ENCODE data around the gene RPLP1. TPM values are rescaled to one million over a fixed set of nuclear protein-coding genes. Genes with fewer than 3 reads are reported as not detected.

RPLP1 gene
- total and polyA plus RNA-seq, 9 of the 15 experiments (the other 6 are each of a cell fraction or from before 2014, with no cell fraction given) = 76.3 to 3,053 (median 847) TPM

DNA sequence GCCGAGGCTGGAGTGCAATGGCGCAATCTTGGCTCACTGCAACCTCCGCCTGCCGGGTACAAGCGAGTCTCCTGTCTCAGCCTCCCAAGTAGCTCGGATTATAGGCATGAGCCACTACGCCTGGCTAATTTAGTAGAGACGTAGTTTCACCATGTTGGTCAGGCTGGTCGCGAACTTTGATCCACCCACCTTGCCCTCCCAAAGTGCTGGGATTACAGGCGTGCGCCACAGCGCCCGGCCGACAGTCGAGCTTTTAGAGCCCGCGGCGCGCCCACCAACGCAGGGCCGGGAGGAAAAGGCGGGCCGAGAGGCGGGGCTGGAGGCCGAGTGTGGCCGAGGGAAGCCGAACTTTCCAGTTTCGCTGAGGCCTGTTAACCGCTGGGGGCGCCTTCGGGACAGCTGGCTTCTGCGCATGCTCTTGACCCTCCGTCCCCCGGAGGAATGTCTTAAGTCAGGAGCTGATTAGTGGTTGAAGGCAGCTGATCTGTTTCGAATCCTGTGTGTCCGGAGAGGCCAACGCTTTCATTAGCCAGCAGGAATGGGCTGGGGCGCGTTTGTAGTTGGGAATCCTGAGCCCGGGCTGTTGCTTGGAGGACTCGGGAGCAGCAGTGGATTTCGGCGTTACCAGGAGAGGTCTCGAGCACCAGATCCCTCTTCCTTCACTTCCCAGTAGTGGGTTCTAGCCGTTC, 10.0 kb downstream of the RPLP1 start (continued):
- TF ChIP-seq, protein P1, sequence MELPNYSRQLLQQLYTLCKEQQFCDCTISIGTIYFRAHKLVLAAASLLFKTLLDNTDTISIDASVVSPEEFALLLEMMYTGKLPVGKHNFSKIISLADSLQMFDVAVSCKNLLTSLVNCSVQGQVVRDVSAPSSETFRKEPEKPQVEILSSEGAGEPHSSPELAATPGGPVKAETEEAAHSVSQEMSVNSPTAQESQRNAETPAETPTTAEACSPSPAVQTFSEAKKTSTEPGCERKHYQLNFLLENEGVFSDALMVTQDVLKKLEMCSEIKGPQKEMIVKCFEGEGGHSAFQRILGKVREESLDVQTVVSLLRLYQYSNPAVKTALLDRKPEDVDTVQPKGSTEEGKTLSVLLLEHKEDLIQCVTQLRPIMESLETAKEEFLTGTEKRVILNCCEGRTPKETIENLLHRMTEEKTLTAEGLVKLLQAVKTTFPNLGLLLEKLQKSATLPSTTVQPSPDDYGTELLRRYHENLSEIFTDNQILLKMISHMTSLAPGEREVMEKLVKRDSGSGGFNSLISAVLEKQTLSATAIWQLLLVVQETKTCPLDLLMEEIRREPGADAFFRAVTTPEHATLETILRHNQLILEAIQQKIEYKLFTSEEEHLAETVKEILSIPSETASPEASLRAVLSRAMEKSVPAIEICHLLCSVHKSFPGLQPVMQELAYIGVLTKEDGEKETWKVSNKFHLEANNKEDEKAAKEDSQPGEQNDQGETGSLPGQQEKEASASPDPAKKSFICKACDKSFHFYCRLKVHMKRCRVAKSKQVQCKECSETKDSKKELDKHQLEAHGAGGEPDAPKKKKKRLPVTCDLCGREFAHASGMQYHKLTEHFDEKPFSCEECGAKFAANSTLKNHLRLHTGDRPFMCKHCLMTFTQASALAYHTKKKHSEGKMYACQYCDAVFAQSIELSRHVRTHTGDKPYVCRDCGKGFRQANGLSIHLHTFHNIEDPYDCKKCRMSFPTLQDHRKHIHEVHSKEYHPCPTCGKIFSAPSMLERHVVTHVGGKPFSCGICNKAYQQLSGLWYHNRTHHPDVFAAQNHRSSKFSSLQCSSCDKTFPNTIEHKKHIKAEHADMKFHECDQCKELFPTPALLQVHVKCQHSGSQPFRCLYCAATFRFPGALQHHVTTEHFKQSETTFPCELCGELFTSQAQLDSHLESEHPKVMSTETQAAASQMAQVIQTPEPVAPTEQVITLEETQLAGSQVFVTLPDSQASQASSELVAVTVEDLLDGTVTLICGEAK (IDR thresholded peaks at IDR 0.05) = peak; percentile 13
- TF ChIP-seq, protein P1 (CRISPR knock-in tag; IDR thresholded peaks at IDR 0.05) = no peak
- TF ChIP-seq ZNF134 (CRISPR knock-in tag; conservative IDR thresholded peaks at IDR 0.05) (no peak), PHB2 (IDR thresholded peaks at IDR 0.05; ENCODE audit: low read depth) (no peak), ZNF324 (CRISPR knock-in tag; IDR thresholded peaks at IDR 0.05) (no peak), HDAC2 (IDR thresholded peaks at IDR 0.05) (no peak; the same call in 1 of the 2 replicates), CSDE1 (IDR thresholded peaks at IDR 0.05) (no peak), NCOA1 (IDR thresholded peaks at IDR 0.05; ENCODE audit: low read depth) (no peak), PHB (CRISPR knock-in tag; IDR thresholded peaks at IDR 0.05) (no peak), HDAC3 (IDR thresholded peaks at IDR 0.05; ENCODE audit: borderline replicate concordance, partially characterized antibody) (no peak)
- TF ChIP-seq, protein P2, sequence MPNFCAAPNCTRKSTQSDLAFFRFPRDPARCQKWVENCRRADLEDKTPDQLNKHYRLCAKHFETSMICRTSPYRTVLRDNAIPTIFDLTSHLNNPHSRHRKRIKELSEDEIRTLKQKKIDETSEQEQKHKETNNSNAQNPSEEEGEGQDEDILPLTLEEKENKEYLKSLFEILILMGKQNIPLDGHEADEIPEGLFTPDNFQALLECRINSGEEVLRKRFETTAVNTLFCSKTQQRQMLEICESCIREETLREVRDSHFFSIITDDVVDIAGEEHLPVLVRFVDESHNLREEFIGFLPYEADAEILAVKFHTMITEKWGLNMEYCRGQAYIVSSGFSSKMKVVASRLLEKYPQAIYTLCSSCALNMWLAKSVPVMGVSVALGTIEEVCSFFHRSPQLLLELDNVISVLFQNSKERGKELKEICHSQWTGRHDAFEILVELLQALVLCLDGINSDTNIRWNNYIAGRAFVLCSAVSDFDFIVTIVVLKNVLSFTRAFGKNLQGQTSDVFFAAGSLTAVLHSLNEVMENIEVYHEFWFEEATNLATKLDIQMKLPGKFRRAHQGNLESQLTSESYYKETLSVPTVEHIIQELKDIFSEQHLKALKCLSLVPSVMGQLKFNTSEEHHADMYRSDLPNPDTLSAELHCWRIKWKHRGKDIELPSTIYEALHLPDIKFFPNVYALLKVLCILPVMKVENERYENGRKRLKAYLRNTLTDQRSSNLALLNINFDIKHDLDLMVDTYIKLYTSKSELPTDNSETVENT (CRISPR knock-in tag; IDR thresholded peaks at IDR 0.05) = no peak
- TF ChIP-seq, protein P3, sequence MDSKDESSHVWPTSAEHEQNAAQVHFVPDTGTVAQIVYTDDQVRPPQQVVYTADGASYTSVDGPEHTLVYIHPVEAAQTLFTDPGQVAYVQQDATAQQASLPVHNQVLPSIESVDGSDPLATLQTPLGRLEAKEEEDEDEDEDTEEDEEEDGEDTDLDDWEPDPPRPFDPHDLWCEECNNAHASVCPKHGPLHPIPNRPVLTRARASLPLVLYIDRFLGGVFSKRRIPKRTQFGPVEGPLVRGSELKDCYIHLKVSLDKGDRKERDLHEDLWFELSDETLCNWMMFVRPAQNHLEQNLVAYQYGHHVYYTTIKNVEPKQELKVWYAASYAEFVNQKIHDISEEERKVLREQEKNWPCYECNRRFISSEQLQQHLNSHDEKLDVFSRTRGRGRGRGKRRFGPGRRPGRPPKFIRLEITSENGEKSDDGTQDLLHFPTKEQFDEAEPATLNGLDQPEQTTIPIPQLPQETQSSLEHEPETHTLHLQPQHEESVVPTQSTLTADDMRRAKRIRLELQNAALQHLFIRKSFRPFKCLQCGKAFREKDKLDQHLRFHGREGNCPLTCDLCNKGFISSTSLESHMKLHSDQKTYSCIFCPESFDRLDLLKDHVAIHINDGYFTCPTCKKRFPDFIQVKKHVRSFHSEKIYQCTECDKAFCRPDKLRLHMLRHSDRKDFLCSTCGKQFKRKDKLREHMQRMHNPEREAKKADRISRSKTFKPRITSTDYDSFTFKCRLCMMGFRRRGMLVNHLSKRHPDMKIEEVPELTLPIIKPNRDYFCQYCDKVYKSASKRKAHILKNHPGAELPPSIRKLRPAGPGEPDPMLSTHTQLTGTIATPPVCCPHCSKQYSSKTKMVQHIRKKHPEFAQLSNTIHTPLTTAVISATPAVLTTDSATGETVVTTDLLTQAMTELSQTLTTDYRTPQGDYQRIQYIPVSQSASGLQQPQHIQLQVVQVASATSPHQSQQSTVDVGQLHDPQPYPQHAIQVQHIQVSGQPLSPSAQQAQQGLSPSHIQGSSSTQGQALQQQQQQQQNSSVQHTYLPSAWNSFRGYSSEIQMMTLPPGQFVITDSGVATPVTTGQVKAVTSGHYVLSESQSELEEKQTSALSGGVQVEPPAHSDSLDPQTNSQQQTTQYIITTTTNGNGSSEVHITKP (IDR thresholded peaks at IDR 0.05; ENCODE audit: partially characterized antibody) = peak; percentile 32

Data from K562 (cell line).